NB4 (cell line): Measurements from ENCODE around the gene FANK1.

ENCODE experiments used
- MAX ChIP-seq: IDR thresholded peaks from 2 replicates; pipeline ENCODE4 v1.6.1; 2011; ENCODE audit warnings: low read depth, low read length
- MYC ChIP-seq: IDR thresholded peaks from 2 replicates; pipeline ENCODE4 v1.6.1; 2011; ENCODE audit warnings: low read depth, low read length
- POLR2A ChIP-seq: IDR thresholded peaks from 2 replicates; pipeline ENCODE4 v1.6.1; 2011; ENCODE audit warnings: mild to moderate bottlenecking; ENCODE audit not compliant: insufficient read length; ENCODE audit errors: extremely low read depth
- TF ChIP-seq, protein P1 (sequence below): IDR thresholded peaks from one replicate; pipeline ENCODE4 v1.5.1; 2012; ENCODE audit warnings: low read depth, low read length

GRCh38 chr10:125883211-125883610, 13.2 kb upstream of the FANK1 start:
- TF ChIP-seq, protein P1, sequence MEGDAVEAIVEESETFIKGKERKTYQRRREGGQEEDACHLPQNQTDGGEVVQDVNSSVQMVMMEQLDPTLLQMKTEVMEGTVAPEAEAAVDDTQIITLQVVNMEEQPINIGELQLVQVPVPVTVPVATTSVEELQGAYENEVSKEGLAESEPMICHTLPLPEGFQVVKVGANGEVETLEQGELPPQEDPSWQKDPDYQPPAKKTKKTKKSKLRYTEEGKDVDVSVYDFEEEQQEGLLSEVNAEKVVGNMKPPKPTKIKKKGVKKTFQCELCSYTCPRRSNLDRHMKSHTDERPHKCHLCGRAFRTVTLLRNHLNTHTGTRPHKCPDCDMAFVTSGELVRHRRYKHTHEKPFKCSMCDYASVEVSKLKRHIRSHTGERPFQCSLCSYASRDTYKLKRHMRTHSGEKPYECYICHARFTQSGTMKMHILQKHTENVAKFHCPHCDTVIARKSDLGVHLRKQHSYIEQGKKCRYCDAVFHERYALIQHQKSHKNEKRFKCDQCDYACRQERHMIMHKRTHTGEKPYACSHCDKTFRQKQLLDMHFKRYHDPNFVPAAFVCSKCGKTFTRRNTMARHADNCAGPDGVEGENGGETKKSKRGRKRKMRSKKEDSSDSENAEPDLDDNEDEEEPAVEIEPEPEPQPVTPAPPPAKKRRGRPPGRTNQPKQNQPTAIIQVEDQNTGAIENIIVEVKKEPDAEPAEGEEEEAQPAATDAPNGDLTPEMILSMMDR, result no peak
- no peak for TF ChIP-seq MAX
- TF ChIP-seq POLR2A, result no peak
- TF ChIP-seq MYC, result no peak
